ENCODE results near the gene GALNT18. TPM values are rescaled to one million over a fixed set of nuclear protein-coding genes. Genes with fewer than 3 reads are reported as not detected.

GALNT18 gene
- total RNA-seq, 1 experiment from 2014 or later, result 1.7 TPM

GRCh38 chr11:11620173-11620920 lies 1.5 kb downstream of the GALNT18 start:
- no peak overlapping the region for H3K4ac ChIP-seq (ENCODE audit: low read depth, low read length)
- H3K9ac ChIP-seq (ENCODE audit: extremely low read depth, insufficient read length, low read length), result no peak overlapping the region
- no peak overlapping the region for H3K27ac ChIP-seq (ENCODE audit: insufficient read length, low read depth, low read length)
- H4K91ac ChIP-seq (ENCODE audit: insufficient read length, low read depth, low read length), result no peak overlapping the region
- no peak overlapping the region for H4K8ac ChIP-seq (replicated peaks; ENCODE audit: insufficient read length, low read depth, low read length)
- H2AFZ ChIP-seq (ENCODE audit: low read length), result no peak overlapping the region
- H3K9me3 ChIP-seq (ENCODE audit: control insufficient read depth, low read depth, low read length), result no peaks in the 10 kb centered on the region
- H3K4me1 ChIP-seq (ENCODE audit: insufficient read depth, low read length), result no peaks in the 10 kb centered on the region
- no peaks in the 10 kb centered on the region for H3K79me1 ChIP-seq (ENCODE audit: insufficient read depth, low read depth, low read length, poor library complexity, severe bottlenecking)
- no peak overlapping the region for H2BK20ac ChIP-seq (ENCODE audit: low read depth, low read length, poor library complexity, severe bottlenecking)
- peaks cover 74% of the 10 kb centered on the region for H3K27me3 Mint-ChIP-seq (ENCODE audit: low read depth)
- no peaks in the 10 kb centered on the region for H3K9me3 Mint-ChIP-seq
- H3T11ph ChIP-seq (ENCODE audit: low read length), result no peak overlapping the region
- H2BK120ac ChIP-seq (ENCODE audit: low read depth, low read length, poor library complexity, severe bottlenecking), result no peak overlapping the region
- H2BK15ac ChIP-seq (ENCODE audit: low read depth, low read length), result no peak overlapping the region
- no peak overlapping the region for H2BK5ac ChIP-seq (ENCODE audit: insufficient read length, low read length)
- H3K23me2 ChIP-seq (ENCODE audit: insufficient read length, low read depth, low read length, poor library complexity, severe bottlenecking), result peaks cover 16% of the 10 kb centered on the region
- no peak overlapping the region for H3K18ac ChIP-seq (ENCODE audit: insufficient read length, low read depth, low read length)
- H4K20me1 ChIP-seq (ENCODE audit: control insufficient read depth, insufficient read depth, insufficient read length), result no peaks in the 10 kb centered on the region
- peaks cover 33 to 38% of the 10 kb centered on the region in 2 experiments for H3K4me1 Mint-ChIP-seq
- peaks cover 10% of the 10 kb centered on the region; the same call in 1 of the 2 replicates for H3K27me3 ChIP-seq (ENCODE audit: insufficient read depth, low read length)
- H3K36me3 Mint-ChIP-seq (ENCODE audit: insufficient read depth in 1 of 3, low read depth in 3 of 3), result no peaks in the 10 kb centered on the region
- H3K79me2 ChIP-seq (ENCODE audit: insufficient read depth, low read length), result no peaks in the 10 kb centered on the region
- H4K5ac ChIP-seq (ENCODE audit: insufficient read length, low read depth, low read length), result no peak overlapping the region
- no peak for TF ChIP-seq CTCF (conservative IDR thresholded peaks at IDR 0.05)
- H2AK5ac ChIP-seq (ENCODE audit: insufficient read length, low read length), result no peak overlapping the region
- no peak overlapping the region; the same call in 1 of the 2 replicates for H3K14ac ChIP-seq (ENCODE audit: insufficient read depth, low read length)
- H3K4me3 Mint-ChIP-seq, result peak overlapping the region; percentile 73 to 90
- H3K27ac Mint-ChIP-seq, result no peak overlapping the region
- H3K4me2 ChIP-seq (ENCODE audit: insufficient read depth, insufficient read length, low read length), result peak overlapping the region; percentile 77
- no peak overlapping the region for H3K56ac ChIP-seq (ENCODE audit: insufficient read length, low read depth, low read length)
- no peak overlapping the region for H2BK12ac ChIP-seq (ENCODE audit: insufficient read length, low read depth, low read length)
- H3K23ac ChIP-seq (ENCODE audit: insufficient read length, low read depth, low read length), result no peak overlapping the region
- DNase-seq, result peak; percentile 65
- no CpG with 5 or more reads among the region's 48 CpGs for WGBS (ENCODE audit: extremely low coverage, insufficient read length, low lambda C conversion rate)
